HCT116 (cell line): Measurements from ENCODE around the gene SCML2. TPM values are rescaled to one million over a fixed set of nuclear protein-coding genes. Genes with fewer than 3 reads are reported as not detected.

Experiments
- ATAC-seq: fragments of 200-7000 bp; cut with Tn5 transposase; 2 replicates; pipeline ENCODE4 v1.9.1; 2020; ENCODE audit warnings: mild to moderate bottlenecking, moderate library complexity
- Bru-seq: library from RNA; stranded (reverse); fragments of 400-500 nt; gene quantifications from one replicate; lab custom pipeline; 2021; lab: Mats Ljungman, UMichigan
- BruChase-seq, 2 experiments: library from RNA; stranded (reverse); fragments of 400-500 nt; gene quantifications; one replicate each; lab custom pipeline; 2021; lab: Mats Ljungman, UMichigan
- BruUV-seq: library from RNA; stranded (reverse); fragments of 400-500 nt; replicated peaks from 2 replicates; lab custom pipeline; 2021; lab: Mats Ljungman, UMichigan
- CTCF ChIA-PET: fragments of 300-600 bp; sonication (Branson Sonifier 250); formaldehyde crosslinking; loops from one replicate; lab custom pipeline; 2021; ENCODE audit warnings: antibody characterized with exemption; lab: Charles Lee
- POLR2A ChIA-PET: fragments of 300-600, 350-600 bp; sonication (Branson Sonifier 250); formaldehyde crosslinking; loops from one replicate; lab custom pipeline; 2021; ENCODE audit warnings: antibody characterized with exemption; lab: Charles Lee
- RAD21 ChIA-PET, 2 experiments: fragments of 300-600 bp; sonication (Branson Sonifier 250); formaldehyde crosslinking; loops; one replicate each; lab custom pipeline; 2023; ENCODE audit warnings: low total read pairs in 2 of 2; ENCODE audit not compliant: uncharacterized antibody in 2 of 2, unreplicated experiment in 2 of 2, low non-redundant PET in 1 of 2; lab: Charles Lee
- DNase-seq: peaks from one replicate; pipeline ENCODE4 v3.0.0-alpha.2; 2010; ENCODE audit warnings: low read depth, low spot score
- H2AFZ ChIP-seq: fragments of 200-600 bp; shearing (Covaris generic), sonication (generic); 2 replicates; pipeline ENCODE4 v1.6.1; 2017; ENCODE audit warnings: low read depth, mixed run types, mixed read lengths, antibody characterized with exemption, low read length; ENCODE audit not compliant: poor library complexity, severe bottlenecking
- H3K27ac ChIP-seq: 2 replicates; pipeline ENCODE4 v1.5.1; 2012; ENCODE audit warnings: low read depth, low read length
- H3K27me3 ChIP-seq: fragments of 200-600 bp; sonication (generic); 2 replicates; pipeline ENCODE4 v1.6.1; 2016; ENCODE audit warnings: mixed run types, low read length, mixed read lengths; ENCODE audit not compliant: insufficient read depth
- H3K36me3 ChIP-seq, 2 experiments: fragments of 200-500 bp in 1 of 2; fragments of 200-600 bp in 1 of 2; sonication (Bioruptor generic) in 1 of 2; sonication (generic) in 1 of 2; 2 replicates each; pipeline versions ENCODE4 v1.5.1 to v1.6.1; 2014 to 2016; ENCODE audit warnings: low read length in 2 of 2, inconsistent platforms in 1 of 2, mixed read lengths in 1 of 2, mixed run types in 1 of 2; ENCODE audit not compliant: insufficient read depth in 2 of 2, control insufficient read depth in 1 of 2
- H3K4me1 ChIP-seq, 2 experiments: fragments of 200-600 bp in 1 of 2; sonication (generic) in 1 of 2; 2 replicates each; pipeline versions ENCODE4 v1.5.1 to v1.6.1; 2012 to 2017; ENCODE audit warnings: low read length in 2 of 2, inconsistent platforms in 1 of 2, mild to moderate bottlenecking in 1 of 2, mixed read lengths in 1 of 2, mixed run types in 1 of 2, moderate library complexity in 1 of 2; ENCODE audit not compliant: insufficient read depth in 2 of 2, control insufficient read depth in 1 of 2
- H3K4me2 ChIP-seq: fragments of 200-600 bp; sonication (generic); 2 replicates; pipeline ENCODE4 v1.6.1; 2017; ENCODE audit warnings: mixed run types, low read length, mixed read lengths
- H3K4me3 ChIP-seq, 2 experiments: fragments of 200-600 bp in 1 of 2; sonication (generic) in 1 of 2; replicated peaks in 1 of 2; 2 replicates each; pipeline ENCODE4 v1.5.1; 2011 to 2016; ENCODE audit warnings: low read length in 2 of 2, control low read depth in 1 of 2, low read depth in 1 of 2, mild to moderate bottlenecking in 1 of 2, mixed read lengths in 1 of 2, mixed run types in 1 of 2
- H3K79me2 ChIP-seq: fragments of 200-600 bp; sonication (generic); 2 replicates; pipeline ENCODE4 v1.6.1; 2017; ENCODE audit warnings: mild to moderate bottlenecking, mixed run types, low read length, moderate library complexity, mixed read lengths; ENCODE audit not compliant: insufficient read depth
- H3K9ac ChIP-seq: fragments of 200-600 bp; sonication (generic); 2 replicates; pipeline ENCODE4 v1.6.1; 2016; ENCODE audit warnings: low read length, mixed read lengths
- H3K9me2 ChIP-seq: fragments of 200-600 bp; sonication (generic), shearing (Covaris generic); 2 replicates; pipeline ENCODE4 v1.6.1; 2017; ENCODE audit warnings: mixed run types, mild to moderate bottlenecking, moderate library complexity; ENCODE audit not compliant: insufficient read depth
- H3K9me3 ChIP-seq, 2 experiments: fragments of 200-500 bp in 1 of 2; fragments of 200-600 bp in 1 of 2; sonication (Bioruptor generic) in 1 of 2; sonication (generic) in 1 of 2; 2 replicates each; pipeline ENCODE4 v1.6.1; 2014 to 2017; ENCODE audit warnings: low read length in 2 of 2, mixed read lengths in 2 of 2, inconsistent platforms in 1 of 2, low read depth in 1 of 2, mild to moderate bottlenecking in 1 of 2, mixed run types in 1 of 2, moderate library complexity in 1 of 2; ENCODE audit not compliant: control insufficient read depth in 1 of 2, insufficient read depth in 1 of 2
- H4K20me1 ChIP-seq: fragments of 200-600 bp; sonication (generic), shearing (Covaris generic); 2 replicates; pipeline ENCODE4 v1.6.1; 2017; ENCODE audit warnings: mixed run types, mild to moderate bottlenecking, moderate library complexity; ENCODE audit not compliant: insufficient read depth
- CEBPB ChIP-seq: IDR thresholded peaks from 2 replicates; pipeline ENCODE4 v1.6.1; 2012; ENCODE audit warnings: low read depth
- CTCF ChIP-seq, 3 experiments: fragments of 200-600 bp in 1 of 3; sonication (generic) in 1 of 3; IDR thresholded peaks in 2 of 3; conservative IDR thresholded peaks in 1 of 3; 2 replicates each; pipeline ENCODE4 v1.5.1; 2012 to 2017; ENCODE audit warnings: low read depth in 2 of 3, low read length in 2 of 3, antibody characterized with exemption in 1 of 3, borderline replicate concordance in 1 of 3, control low read depth in 1 of 3, mild to moderate bottlenecking in 1 of 3, mixed read lengths in 1 of 3, mixed run types in 1 of 3, moderate library complexity in 1 of 3; ENCODE audit not compliant: insufficient read depth in 1 of 3
- EGR1 ChIP-seq: IDR thresholded peaks from 2 replicates; pipeline ENCODE4 v1.6.1; 2012; ENCODE audit warnings: low read depth
- ELF1 ChIP-seq: IDR thresholded peaks from 2 replicates; pipeline ENCODE4 v1.6.1; 2012; ENCODE audit warnings: low read depth, borderline replicate concordance
- EZH2 ChIP-seq: fragments of 200-600 bp; sonication (generic); IDR thresholded peaks from 2 replicates; pipeline ENCODE4 v1.6.1; 2017; ENCODE audit warnings: antibody characterized with exemption, mixed run types
- MAX ChIP-seq: IDR thresholded peaks from 2 replicates; pipeline ENCODE4 v1.6.1; 2012
- POLR2AphosphoS5 ChIP-seq: IDR thresholded peaks from 2 replicates; pipeline ENCODE4 v1.6.1; 2011; ENCODE audit warnings: mild to moderate bottlenecking, low read depth, low read length, moderate library complexity
- RAD21 ChIP-seq: IDR thresholded peaks from 2 replicates; pipeline ENCODE4 v1.6.1; 2012; ENCODE audit warnings: low read depth, mild to moderate bottlenecking
- SIN3A ChIP-seq: IDR thresholded peaks from 2 replicates; pipeline ENCODE4 v1.6.1; 2012; ENCODE audit warnings: low read depth
- YY1 ChIP-seq: IDR thresholded peaks from 2 replicates; pipeline ENCODE4 v1.6.1; 2011; ENCODE audit warnings: low read length, low read depth, moderate library complexity, mild to moderate bottlenecking; ENCODE audit not compliant: insufficient replicate concordance; ENCODE audit errors: extremely low read depth
- ZBTB33 ChIP-seq: IDR thresholded peaks from 2 replicates; pipeline ENCODE4 v1.6.1; 2011; ENCODE audit warnings: mild to moderate bottlenecking, low read length, moderate library complexity; ENCODE audit not compliant: insufficient replicate concordance; ENCODE audit errors: extremely low read depth
- ZNF274 ChIP-seq: fragments of 200-500 bp; sonication (Bioruptor generic); IDR thresholded peaks from 2 replicates; pipeline ENCODE4 v1.6.1; 2014; ENCODE audit warnings: mild to moderate bottlenecking, low read depth, low read length, inconsistent platforms
- intact Hi-C: fragments of 100-400 bp; cut with micrococcal nuclease; formaldehyde crosslinking; loops from 2 replicates; pipeline ENCODE4 v1.10.0; 2022
- long read RNA-seq: library from polyadenylated mRNA; unstranded; transcript quantifications from one replicate; pipeline ENCODE4 v2.0.0, GENCODE V29; 2021; ENCODE audit not compliant: unreplicated experiment
- polyA plus RNA-seq: library from polyadenylated mRNA; unstranded; fragments of >200 nt; gene quantifications from 2 replicates; pipeline ENCODE4 v1.2.1, GENCODE V29; 2012; ENCODE audit warnings: missing spikeins
- total RNA-seq: library from RNA; stranded (reverse); gene quantifications from one replicate; pipeline ENCODE4 v1.2.1, GENCODE V29; 2021; ENCODE audit not compliant: unreplicated experiment

The SCML2 gene
- total RNA-seq: 5.2 TPM
- polyA plus RNA-seq: 0.97 and 1.4 TPM in 2 replicates
- percentile 53 among the genes with signal in this experiment for Bru-seq, nascent RNA
- BruChase-seq, experiment 1, labeled RNA remaining after a 6-hour chase: percentile 41 among the genes with signal in this experiment
- BruChase-seq, experiment 2, labeled RNA remaining after a 2-hour chase: percentile 52 among the genes with signal in this experiment
- long read RNA-seq, full-length matches to known transcripts: 6 of 14 reads
- long read RNA-seq, partial matches to known transcripts: 5 of 14 reads
- long read RNA-seq, other reads (novel, unspliced or antisense): 3 of 14 reads

- ChIA-PET RAD21 (no interaction called here), CTCF (no interaction called here), POLR2A (no interaction called here)
- TF ChIP-seq POLR2AphosphoS5 (peak; percentile 24; the same call in 1 of the 2 replicates), MAX (peak; percentile 41; the same call in 1 of the 2 replicates), YY1 (peak; percentile 64), SIN3A (no peak)
- H3K4me3 ChIP-seq: peak within 1 kb of the TSS; percentile 47 to 57
- no peak within 1 kb of the TSS for H2AFZ ChIP-seq
- H3K36me3 ChIP-seq: no peaks in the 10 kb centered on the region
- ATAC-seq (peak; percentile 77), DNase-seq (no peak)
- no peaks in the 10 kb centered on the region for H4K20me1 ChIP-seq
- no peaks in the 10 kb centered on the region for H3K27me3 ChIP-seq
- no peaks in the 10 kb centered on the region for H3K9me3 ChIP-seq
- intact Hi-C loops: no loop called here
- no peaks in the 10 kb centered on the region for H3K9me2 ChIP-seq
- peak within 1 kb of the TSS; percentile 54 for H3K9ac ChIP-seq
- peak within 1 kb of the TSS; percentile 79 for H3K4me2 ChIP-seq
- BruUV-seq: no TSS peak
- peak within 1 kb of the TSS; percentile 45; the same call in 1 of the 2 replicates for H3K27ac ChIP-seq
- peaks cover 8 to 10% of the 10 kb centered on the region in 2 experiments; a peak in 3 of 4 replicates for H3K4me1 ChIP-seq
- H3K79me2 ChIP-seq: peaks cover 27% of the 10 kb centered on the region
Measured at GRCh38 chrX:18354369-18355223, at the start of gene SCML2. Gene SCML2, minus strand, starts transcription at chrX:18354688. Its CDS starts 20,617 bp downstream, at chrX:18334071.

- intact Hi-C loops: no loop called here
- Histone ChIP-seq H3K9me3 (no peaks in the 10 kb centered on the region), H3K9ac (no peak overlapping the region), H3K36me3 (no peaks in the 10 kb centered on the region), H3K27me3 (no peaks in the 10 kb centered on the region), H4K20me1 (no peaks in the 10 kb centered on the region), H3K4me1 (no peaks in the 10 kb centered on the region), H3K27ac (no peak overlapping the region), H3K4me3 (no peak overlapping the region), H3K9me2 (no peaks in the 10 kb centered on the region), H3K4me2 (no peak overlapping the region), H3K79me2 (no peaks in the 10 kb centered on the region), H2AFZ (no peak overlapping the region)
- DNase-seq (no peak), ATAC-seq (no peak)
- RAD21 ChIA-PET: no interaction called here
- POLR2A ChIA-PET: no interaction called here
- CTCF ChIA-PET: interaction anchor here (1.7 kb wide), 1 partner anchor 8 kb away, joined by 4 read pairs; no protein-coding TSS in a partner anchor
- BruUV-seq: no TSS peak
- no peak for TF ChIP-seq RAD21
- no peak for TF ChIP-seq CEBPB
- TF ChIP-seq ELF1: no peak
- TF ChIP-seq ZBTB33: no peak
- no peak for TF ChIP-seq YY1
- TF ChIP-seq EZH2: no peak
- TF ChIP-seq CTCF (IDR thresholded peaks at IDR 0.05 in 2 of 3, conservative IDR thresholded peaks at IDR 0.05 in 1 of 3; ENCODE audit: borderline replicate concordance in 1 of 3, insufficient read depth in 1 of 3, low read depth in 2 of 3, low read length in 2 of 3): no peak
- no peak for TF ChIP-seq ZNF274
- TF ChIP-seq EGR1: no peak
- TF ChIP-seq POLR2AphosphoS5: no peak
Measured at GRCh38 chrX:18401848-18402213, 47.3 kb upstream of the SCML2 start.
